Left forelimb (tissue), 1 donor: Measurements from ENCODE around the gene PDRG1.
"Not testable (repeated sequence)": the region's sequence is repeated elsewhere in the genome, so short reads cannot be mapped to it uniquely, and the experiment has no call there.

Experiments used
- DNase-seq: peaks from one replicate; pipeline ENCODE4 v3.0.0-alpha.2; 2018; ENCODE audit warnings: low spot score

The PDRG1 gene

GRCh38 chr20:31926493-31926892 lies 25.4 kb downstream of the PDRG1 start:
- DNase-seq, result no peak

DNA sequence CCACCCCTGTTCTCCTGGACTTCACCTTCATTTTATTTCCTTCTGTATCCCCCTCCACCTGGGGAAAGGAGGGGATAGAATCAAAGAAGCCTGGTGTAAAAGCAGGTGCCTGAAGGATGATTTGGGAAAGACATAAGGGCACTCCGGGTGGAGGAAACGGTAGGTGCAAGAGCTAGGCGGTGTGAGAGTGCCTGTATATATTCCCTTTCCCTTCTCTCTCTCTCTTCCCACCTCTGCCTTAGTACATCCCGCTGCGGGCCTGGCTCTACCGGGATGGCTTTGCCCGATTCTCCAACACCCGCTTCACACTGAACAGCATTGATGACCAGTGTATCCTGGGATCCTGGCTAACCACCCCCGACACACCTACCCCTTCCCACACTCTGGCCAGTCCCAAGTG lies 26.2 kb downstream of the PDRG1 start:
- DNase-seq, result no peak

DNA sequence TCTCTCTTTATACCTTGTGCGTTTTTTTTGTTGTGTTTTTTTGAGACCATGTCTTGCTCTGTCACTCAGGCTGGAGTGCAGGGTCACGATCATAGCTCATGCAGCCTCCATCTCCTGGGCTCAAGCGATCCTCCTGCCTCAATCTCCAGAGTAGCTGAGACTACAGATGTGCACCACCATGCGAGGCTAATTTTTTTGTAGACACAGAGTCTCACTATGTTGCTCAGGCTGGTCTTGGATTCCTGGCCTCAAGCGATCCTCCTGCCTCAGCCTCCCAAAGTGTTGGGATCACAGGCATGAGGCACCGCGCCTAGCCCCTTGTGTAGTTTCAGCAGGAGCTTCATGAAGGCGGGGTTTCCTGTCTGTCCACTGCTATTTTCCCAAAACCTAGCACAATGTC lies 27.3 kb downstream of the PDRG1 start:
- DNase-seq, result no peak

GRCh38 chr20:31923388-31924331 lies 28.2 kb downstream of the PDRG1 start:
- DNase-seq, result no peak

DNA sequence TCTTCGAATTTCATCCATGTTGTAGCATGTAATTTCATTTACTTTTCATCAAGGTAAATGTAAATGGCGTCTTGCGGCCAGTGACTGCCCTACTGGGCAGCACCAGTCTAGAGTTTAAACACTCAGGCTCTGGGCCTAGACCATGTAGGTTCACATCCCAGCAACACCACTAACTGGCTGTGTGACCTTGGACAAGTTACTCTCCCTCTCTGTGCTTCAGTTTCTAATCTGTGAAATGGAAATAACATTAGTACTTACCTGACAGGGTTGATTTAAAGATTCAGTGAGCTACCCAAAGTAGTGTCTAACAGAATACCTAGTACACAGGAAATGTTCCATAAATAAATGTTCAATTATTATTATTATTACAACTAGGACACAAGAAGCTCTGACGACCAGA lies 29.3 kb downstream of the PDRG1 start:
- DNase-seq, result no peak

GRCh38 chr20:31922181-31922580 lies 29.7 kb downstream of the PDRG1 start:
- no peak for DNase-seq

GRCh38 chr20:31921480-31921879 lies 30.4 kb downstream of the PDRG1 start:
- not testable (repeated sequence) for DNase-seq

GRCh38 chr20:31920275-31920855 lies 31.5 kb downstream of the PDRG1 start:
- no peak for DNase-seq

GRCh38 chr20:31919410-31920155 lies 32.3 kb downstream of the PDRG1 start:
- DNase-seq, result no peak

DNA sequence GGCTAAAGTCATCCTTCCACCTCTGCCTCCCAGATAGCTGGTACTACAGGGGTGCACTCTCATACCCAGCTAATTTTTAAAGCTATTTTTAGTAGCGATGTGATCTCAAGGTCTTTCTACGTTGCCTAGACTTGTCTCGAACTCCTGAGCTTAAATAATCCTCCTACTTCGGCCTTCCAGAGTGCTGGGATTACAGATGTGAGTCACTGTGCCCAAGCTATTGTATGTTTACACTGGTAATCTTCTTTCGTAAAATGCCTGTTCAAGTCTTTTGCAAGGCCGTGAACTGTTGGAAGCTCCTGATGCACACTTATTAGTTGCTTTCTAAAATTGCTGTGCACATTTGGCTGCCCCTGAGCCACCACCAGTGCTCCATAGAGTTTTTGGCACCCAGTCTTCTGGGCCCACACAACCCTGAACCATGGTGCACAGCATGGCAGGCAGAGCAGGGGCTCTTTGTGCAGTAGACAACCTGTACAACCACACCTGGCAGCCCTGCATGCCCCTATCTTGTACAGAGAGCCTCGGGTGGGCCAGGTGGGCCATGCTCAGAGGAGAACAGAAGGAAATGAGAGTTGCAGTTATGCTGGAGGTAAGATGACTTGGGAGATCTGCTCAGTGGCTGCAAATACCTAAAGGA lies 33.3 kb downstream of the PDRG1 start:
- no peak for DNase-seq

DNA sequence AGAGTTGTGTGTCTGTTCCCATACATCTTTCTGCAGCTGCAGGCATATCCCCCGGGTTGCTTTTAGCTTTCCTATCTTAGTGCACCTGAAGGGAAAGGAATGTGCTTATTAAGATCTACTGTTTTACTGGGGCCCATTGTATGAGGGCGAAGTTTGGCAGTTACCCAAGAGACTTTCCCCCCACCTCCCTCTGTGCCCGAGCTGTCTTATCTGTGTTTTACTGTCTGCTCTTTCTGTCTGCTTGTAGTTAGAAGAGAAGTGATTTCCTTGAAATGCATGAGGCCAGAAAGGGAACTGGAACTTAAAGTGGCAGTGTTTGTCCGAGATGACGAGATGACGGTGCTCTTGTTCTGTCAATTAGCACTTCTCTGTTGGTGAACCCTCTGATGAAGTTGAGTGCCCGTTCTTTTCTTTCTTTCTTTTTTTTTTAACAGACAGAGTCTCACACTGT lies 33.9 kb downstream of the PDRG1 start:
- DNase-seq, result not testable (repeated sequence)

- no peak for DNase-seq
Observed at GRCh38 chr20:31916708-31917107, 35.1 kb downstream of the PDRG1 start.

GRCh38 chr20:31915491-31916280 lies 36.2 kb downstream of the PDRG1 start:
- DNase-seq, result no peak

- DNase-seq, result no peak
Observed at GRCh38 chr20:31914170-31914569, 37.7 kb downstream of the PDRG1 start.

DNA sequence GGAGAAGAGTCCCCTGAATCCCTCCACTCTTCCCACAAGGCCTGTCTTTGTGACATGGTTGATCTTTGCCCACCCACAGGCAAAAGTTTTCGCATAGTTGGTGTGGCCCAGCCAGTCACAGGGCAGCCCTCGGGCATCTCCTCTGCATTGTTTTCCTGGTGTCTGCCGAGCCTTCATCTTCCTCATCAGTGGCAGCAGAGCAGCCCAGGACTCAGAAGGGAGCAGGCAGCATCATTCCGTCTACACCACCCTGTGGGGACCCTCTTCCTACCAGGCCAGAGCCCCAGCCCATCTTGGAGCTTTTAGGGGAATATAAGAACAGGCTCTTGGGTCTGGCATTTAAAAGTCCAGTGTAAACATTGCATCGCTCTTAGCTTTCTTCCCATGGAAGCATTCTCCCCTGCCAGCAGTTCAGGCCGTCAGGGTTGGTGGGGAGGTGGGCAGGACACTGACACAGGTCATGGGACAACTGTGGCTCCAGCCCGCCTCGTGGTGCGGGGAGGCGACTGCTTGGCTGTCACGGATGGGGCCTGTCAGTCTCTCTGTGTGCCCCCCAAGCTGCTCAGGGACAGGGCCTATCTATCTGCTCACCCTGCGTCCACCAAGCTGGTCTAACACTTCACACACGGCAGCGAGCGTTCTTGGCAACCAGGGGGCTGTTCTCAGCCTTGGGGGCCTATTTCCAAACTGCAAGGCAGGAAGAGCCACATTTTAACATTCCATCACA lies 38.3 kb downstream of the PDRG1 start:
- DNase-seq, result no peak

GRCh38 chr20:31910071-31910803 lies 41.6 kb downstream of the PDRG1 start:
- DNase-seq, result no peak

DNA sequence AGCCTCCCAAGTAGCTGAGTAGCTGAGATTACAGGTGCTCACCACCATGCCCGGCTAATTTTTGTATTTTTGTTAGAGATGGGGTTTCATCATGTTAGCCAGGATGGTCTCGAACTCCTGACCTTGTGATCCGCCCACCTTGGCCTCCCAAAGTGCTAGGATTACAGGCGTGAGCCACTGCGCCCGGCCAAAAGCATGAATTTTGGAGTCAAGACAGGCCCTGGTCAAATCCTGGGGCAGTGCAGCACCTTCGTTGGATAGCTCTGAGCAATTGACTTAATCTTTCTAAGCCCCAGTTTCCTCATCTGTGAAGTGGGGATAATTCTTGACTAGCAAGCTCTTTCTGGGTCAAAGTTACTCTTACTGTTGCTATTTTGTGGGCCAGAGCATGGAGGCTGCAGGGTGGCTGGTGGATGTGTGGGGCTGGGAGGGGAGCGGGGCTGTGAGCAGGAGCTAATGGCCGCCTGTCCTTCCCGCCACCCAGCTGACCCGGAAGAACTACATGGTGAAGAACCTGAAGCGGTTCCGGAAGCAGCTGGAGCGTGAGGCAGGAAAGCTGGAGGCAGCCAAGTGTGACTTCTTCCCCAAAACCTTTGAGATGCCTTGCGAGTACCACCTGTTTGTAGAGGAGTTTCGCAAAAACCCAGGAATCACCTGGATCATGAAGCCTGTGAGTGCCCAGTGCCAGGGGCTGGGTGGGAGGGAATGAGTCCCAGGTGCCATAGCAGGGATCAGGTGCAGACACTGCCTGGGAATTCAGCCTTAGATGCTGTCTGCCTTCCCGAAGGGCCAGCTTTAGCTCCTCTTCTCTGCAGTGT lies 42.4 kb downstream of the PDRG1 start:
- DNase-seq, result no peak

DNA sequence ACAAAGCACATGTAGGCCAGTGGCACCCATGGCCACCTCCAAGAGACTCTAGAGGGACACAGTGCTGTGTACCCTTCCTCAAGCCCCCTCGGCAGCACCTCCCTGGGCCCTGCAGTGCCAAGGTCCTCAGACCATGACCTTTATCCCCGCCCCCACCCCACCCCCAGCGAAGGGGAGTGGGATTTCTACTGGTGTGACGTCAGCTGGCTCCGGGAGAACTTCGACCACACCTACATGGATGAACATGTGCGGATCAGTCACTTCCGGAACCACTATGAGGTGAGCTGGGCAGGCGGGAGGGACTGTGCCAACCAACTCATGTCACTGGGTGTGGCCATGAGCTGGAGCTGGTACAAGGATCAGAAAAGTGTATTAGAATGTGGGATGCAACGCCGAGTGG lies 43.4 kb downstream of the PDRG1 start:
- no peak for DNase-seq

- no peak for DNase-seq
Observed at GRCh38 chr20:31908016-31908415, 43.8 kb downstream of the PDRG1 start.
